HepG2 (cell line): ENCODE data around the gene ZNF415. TPM values are rescaled to one million over a fixed set of nuclear protein-coding genes. Genes with fewer than 3 reads are reported as not detected.

Source experiments
- ATAC-seq: fragments of 200-7000 bp; cut with Tn5 transposase; 3 replicates; pipeline ENCODE4 v1.9.1; 2020; ENCODE audit warnings: mild to moderate bottlenecking, moderate library complexity
- BruUV-seq: library from RNA; stranded (reverse); fragments of 400-500 nt; replicated peaks from 2 replicates; lab custom pipeline; 2021; lab: Mats Ljungman, UMichigan
- CTCF ChIA-PET: fragments of 300-600 bp; formaldehyde crosslinking; extraction: SDS; loops from one replicate; lab custom pipeline; 2021; ENCODE audit warnings: low total read pairs, inconsistent platforms, low intra/inter-chr PET ratio; lab: Yijun Ruan, JAX
- POLR2A ChIA-PET: fragments of 350-600 bp; sonication (Branson Sonifier 250); formaldehyde crosslinking; loops from one replicate; lab custom pipeline; 2020; ENCODE audit warnings: antibody characterized with exemption, inconsistent platforms; lab: Yijun Ruan, JAX
- DNase-seq: peaks from one replicate; pipeline ENCODE4 v3.0.0-alpha.2; 2015; ENCODE audit warnings: low spot score
- FAIRE-seq: peaks from 3 replicates; lab custom pipeline; 2011; peaks lifted over from hg19 to GRCh38; lab: Jason Lieb, UNC
- H2AFZ ChIP-seq: one replicate; pipeline ENCODE4 v1.6.1; 2011; ENCODE audit warnings: low read length, inconsistent platforms
- H3K27ac ChIP-seq: fragments of 300-600 bp; 3 replicates; pipeline ENCODE4 v1.8.0; 2011; ENCODE audit warnings: mixed run types, mild to moderate bottlenecking, mixed read lengths, low read length, inconsistent platforms; ENCODE audit not compliant: insufficient read depth; ENCODE audit errors: extremely low read length
- H3K27me3 ChIP-seq, 2 experiments: fragments of 200-600 bp in 1 of 2; 2 replicates in 1 of 2; 3 replicates in 1 of 2; pipeline versions ENCODE4 v1.6.0 to v1.8.0; 2011; ENCODE audit warnings: low read length in 2 of 2, mild to moderate bottlenecking in 2 of 2, moderate library complexity in 2 of 2, inconsistent platforms in 1 of 2; ENCODE audit not compliant: insufficient read depth in 2 of 2, control insufficient read depth in 1 of 2
- H3K36me3 ChIP-seq, 2 experiments: fragments of 200-600 bp in 1 of 2; replicated peaks in 1 of 2; 2 replicates in 1 of 2; 3 replicates in 1 of 2; pipeline versions ENCODE4 v1.5.1 to v1.8.0; 2011; ENCODE audit warnings: low read length in 2 of 2, inconsistent platforms in 1 of 2; ENCODE audit not compliant: insufficient read depth in 2 of 2, control insufficient read depth in 1 of 2
- H3K4me1 ChIP-seq: 2 replicates; pipeline ENCODE4 v1.5.1; 2012; ENCODE audit warnings: low read length, inconsistent platforms; ENCODE audit not compliant: insufficient read depth
- H3K4me2 ChIP-seq: 2 replicates; pipeline ENCODE4 v1.6.0; 2011; ENCODE audit warnings: low read depth, low read length, inconsistent platforms
- H3K4me3 ChIP-seq, 3 experiments: fragments of 200-600 bp in 1 of 3; sonication (generic), shearing (Covaris generic) in 1 of 3; replicated peaks in 1 of 3; 2 replicates each; pipeline ENCODE4 v1.5.1; 2011 to 2016; ENCODE audit warnings: low read length in 3 of 3, inconsistent platforms in 2 of 3, low read depth in 2 of 3, mild to moderate bottlenecking in 2 of 3, control low read depth in 1 of 3, mixed read lengths in 1 of 3; ENCODE audit not compliant: insufficient read depth in 1 of 3
- H3K79me2 ChIP-seq: one replicate; pipeline ENCODE4 v1.6.1; 2011; ENCODE audit warnings: low read length, inconsistent platforms; ENCODE audit not compliant: insufficient read depth
- H3K9ac ChIP-seq: 2 replicates; pipeline ENCODE4 v1.6.0; 2011; ENCODE audit warnings: mild to moderate bottlenecking, low read depth, low read length, inconsistent platforms; ENCODE audit not compliant: insufficient read depth
- H3K9me3 ChIP-seq: 2 replicates; pipeline ENCODE4 v1.5.1; 2012; ENCODE audit warnings: mild to moderate bottlenecking, low read length
- H4K20me1 ChIP-seq: 2 replicates; pipeline ENCODE4 v1.6.0; 2011; ENCODE audit warnings: inconsistent platforms, mild to moderate bottlenecking, low read length, moderate library complexity; ENCODE audit not compliant: insufficient read depth
- ATF7 ChIP-seq, 2 experiments: fragments of 450-650 bp in 1 of 2; sonication (generic) in 1 of 2; formaldehyde crosslinking in 1 of 2; IDR thresholded peaks; 2 replicates each; pipeline versions ENCODE4 v1.4.0 to v1.6.1; 2016 to 2020; ENCODE audit warnings: antibody characterized with exemption in 1 of 2, mild to moderate bottlenecking in 1 of 2, missing genetic modification reagents in 1 of 2
- IRX3 ChIP-seq: sonication (generic); formaldehyde crosslinking; IDR thresholded peaks from 2 replicates; pipeline ENCODE4 v1.8.1; 2023; ENCODE audit warnings: mild to moderate bottlenecking, low read depth, missing genetic modification reagents, borderline replicate concordance
- MAFF ChIP-seq: IDR thresholded peaks from 2 replicates; pipeline ENCODE4 v1.6.1; 2011; ENCODE audit warnings: low read depth, low read length, improper control_type of control experiment
- MAFK ChIP-seq, 2 experiments: IDR thresholded peaks in 1 of 2; conservative IDR thresholded peaks in 1 of 2; 2 replicates each; pipeline ENCODE4 v1.6.1; 2011; ENCODE audit warnings: improper control_type of control experiment in 2 of 2, low read length in 2 of 2
- ZNF121 ChIP-seq: sonication (generic); formaldehyde crosslinking; IDR thresholded peaks from 2 replicates; pipeline ENCODE4 v1.5.0; 2020; ENCODE audit warnings: mild to moderate bottlenecking, missing genetic modification reagents
- ZNF34 ChIP-seq: sonication (generic); formaldehyde crosslinking; IDR thresholded peaks from 2 replicates; pipeline ENCODE4 v1.4.0; 2020; ENCODE audit warnings: mild to moderate bottlenecking, missing genetic modification reagents, borderline replicate concordance
- whole genome bisulfite sequencing: methylation state at CpG from one replicate; pipeline ENCODE4 v1.1.6; 2017; ENCODE audit warnings: low lambda C conversion rate; 5-methylcytosine and 5-hydroxymethylcytosine counted together
- in situ Hi-C: cut with HindIII; loops from 2 replicates; pipeline ENCODE4 v1.10.0; 2017; ENCODE audit warnings: low pct_unique_long_range_greater_than_20kb; ENCODE audit not compliant: extremely low pct_ligation_motif_present
- intact Hi-C: fragments of 100-400 bp; cut with micrococcal nuclease; formaldehyde crosslinking; loops from one replicate; pipeline ENCODE4 v1.10.0; 2022; ENCODE audit not compliant: unreplicated experiment
- polyA plus RNA-seq, 8 experiments: library from polyadenylated mRNA; depleted of rRNA in 3 of 8; stranded (reverse) in 7 of 8; unstranded in 1 of 8; fragments of >200 nt; fragmentation: Illumina TruSeq in 4 of 8; extraction: Trizol in 4 of 8; gene quantifications; 2 replicates each; pipeline versions ENCODE4 v1.2.1 to v1.2.3, GENCODE V29; 2011 to 2016; ENCODE audit warnings: low read depth in 4 of 8, missing spikeins in 1 of 8, mixed read lengths in 1 of 8; ENCODE audit not compliant: insufficient read depth in 1 of 8
- total RNA-seq, 5 experiments: library from RNA; depleted of rRNA; stranded (reverse); fragments of >200 nt; fragmentation: Illumina TruSeq; extraction: Trizol; gene quantifications; 2 replicates each; pipeline ENCODE4 v1.2.3, GENCODE V29; 2016; ENCODE audit warnings: low read depth in 1 of 5
- TF ChIP-seq, protein P1 (sequence below): sonication (generic); formaldehyde crosslinking; IDR thresholded peaks from 2 replicates; pipeline ENCODE4 v1.5.0; 2020; ENCODE audit warnings: mild to moderate bottlenecking, low read depth, missing genetic modification reagents, borderline replicate concordance
- TF ChIP-seq, protein P2 (sequence below): sonication (generic); formaldehyde crosslinking; IDR thresholded peaks from 2 replicates; pipeline ENCODE4 v1.4.0; 2020; ENCODE audit warnings: mild to moderate bottlenecking, missing genetic modification reagents

Gene ZNF415
- total and polyA plus RNA-seq, 2 of the 13 experiments (the other 11 are each of a cell fraction or from before 2014, with no cell fraction given) = 0.15 to 0.17 TPM

DNA sequence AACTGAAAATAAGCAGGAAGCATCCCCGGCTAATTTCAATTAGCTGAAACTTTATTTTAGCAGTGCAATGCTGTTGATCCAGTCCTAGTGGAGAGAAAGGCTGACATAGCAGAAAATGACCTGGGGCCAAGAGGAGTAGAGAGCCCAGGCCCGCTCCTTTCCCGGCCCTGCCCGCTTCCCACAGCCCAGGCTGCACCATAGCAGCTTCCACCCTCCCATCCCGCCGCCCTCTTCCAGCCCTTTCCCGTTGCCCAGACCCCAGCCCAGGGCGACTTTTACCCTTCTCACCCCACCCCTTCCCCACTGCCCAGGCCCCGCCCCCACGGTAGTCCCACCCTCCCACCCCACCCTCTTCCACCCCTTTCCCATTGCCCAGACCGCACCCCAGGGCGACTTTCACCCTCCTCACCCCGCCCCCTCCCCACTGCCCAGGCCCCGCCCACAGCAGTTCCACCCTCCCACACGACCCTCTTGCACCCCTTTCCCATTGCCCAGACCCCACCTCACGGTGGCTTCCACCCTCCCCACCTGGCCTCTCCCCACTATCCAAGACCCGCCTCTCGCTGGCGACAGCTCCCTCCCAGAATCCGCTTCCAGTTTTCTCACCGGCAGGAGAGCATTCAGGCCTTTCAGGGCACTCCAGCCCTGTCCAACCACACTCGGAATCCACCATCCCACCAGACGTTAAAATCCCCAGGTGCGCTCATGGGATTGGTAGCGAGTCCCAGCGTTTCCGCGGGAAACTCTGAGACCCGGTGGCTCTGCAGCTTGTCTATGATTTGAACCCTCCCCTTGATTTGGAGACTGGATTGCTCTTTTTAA, 37.7 kb downstream of the ZNF415 start:
- H3K9ac ChIP-seq = no peak overlapping the region

More for the DNA sequence above, 37.7 kb downstream of the ZNF415 start:
- H3K4me1 ChIP-seq = peaks cover 26% of the 10 kb centered on the region
- 86% methylated on average over 28 of the region's 29 CpGs for WGBS
- H3K4me3 ChIP-seq = no peak overlapping the region
- H3K27ac ChIP-seq = no peak overlapping the region
- BruUV-seq = no TSS peak
- no peaks in the 10 kb centered on the region for H3K27me3 ChIP-seq
- in situ Hi-C loops = no loop called here
- H3K79me2 ChIP-seq = peaks cover 11% of the 10 kb centered on the region
- intact Hi-C loops = no loop called here
- FAIRE-seq = no peak
- peaks cover 1 to 17% of the 10 kb centered on the region in 2 experiments; a peak in 3 of 5 replicates for H3K36me3 ChIP-seq
- no peaks in the 10 kb centered on the region for H4K20me1 ChIP-seq
- H2AFZ ChIP-seq = no peak overlapping the region
- H3K4me2 ChIP-seq = no peak overlapping the region
- DNase-seq = no peak
- no peak for ATAC-seq
- POLR2A ChIA-PET = no interaction called here
- CTCF ChIA-PET = no interaction called here
- TF ChIP-seq ZNF121 (CRISPR knock-in tag) (no peak), MAFF (peak; percentile 76), ATF7 (IDR thresholded peaks at IDR 0.05) (no peak), ATF7 (CRISPR knock-in tag; IDR thresholded peaks at IDR 0.05) (no peak), ZNF34 (no peak), MAFK (conservative IDR thresholded peaks at IDR 0.05 in 1 of 2, IDR thresholded peaks at IDR 0.05 in 1 of 2; ENCODE audit: low read length in 2 of 2) (peak; percentile 71 to 84), IRX3 (CRISPR knock-in tag) (no peak)
- TF ChIP-seq, protein P1, sequence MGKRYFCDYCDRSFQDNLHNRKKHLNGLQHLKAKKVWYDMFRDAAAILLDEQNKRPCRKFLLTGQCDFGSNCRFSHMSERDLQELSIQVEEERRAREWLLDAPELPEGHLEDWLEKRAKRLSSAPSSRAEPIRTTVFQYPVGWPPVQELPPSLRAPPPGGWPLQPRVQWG (CRISPR knock-in tag) = no peak
- TF ChIP-seq, protein P2, sequence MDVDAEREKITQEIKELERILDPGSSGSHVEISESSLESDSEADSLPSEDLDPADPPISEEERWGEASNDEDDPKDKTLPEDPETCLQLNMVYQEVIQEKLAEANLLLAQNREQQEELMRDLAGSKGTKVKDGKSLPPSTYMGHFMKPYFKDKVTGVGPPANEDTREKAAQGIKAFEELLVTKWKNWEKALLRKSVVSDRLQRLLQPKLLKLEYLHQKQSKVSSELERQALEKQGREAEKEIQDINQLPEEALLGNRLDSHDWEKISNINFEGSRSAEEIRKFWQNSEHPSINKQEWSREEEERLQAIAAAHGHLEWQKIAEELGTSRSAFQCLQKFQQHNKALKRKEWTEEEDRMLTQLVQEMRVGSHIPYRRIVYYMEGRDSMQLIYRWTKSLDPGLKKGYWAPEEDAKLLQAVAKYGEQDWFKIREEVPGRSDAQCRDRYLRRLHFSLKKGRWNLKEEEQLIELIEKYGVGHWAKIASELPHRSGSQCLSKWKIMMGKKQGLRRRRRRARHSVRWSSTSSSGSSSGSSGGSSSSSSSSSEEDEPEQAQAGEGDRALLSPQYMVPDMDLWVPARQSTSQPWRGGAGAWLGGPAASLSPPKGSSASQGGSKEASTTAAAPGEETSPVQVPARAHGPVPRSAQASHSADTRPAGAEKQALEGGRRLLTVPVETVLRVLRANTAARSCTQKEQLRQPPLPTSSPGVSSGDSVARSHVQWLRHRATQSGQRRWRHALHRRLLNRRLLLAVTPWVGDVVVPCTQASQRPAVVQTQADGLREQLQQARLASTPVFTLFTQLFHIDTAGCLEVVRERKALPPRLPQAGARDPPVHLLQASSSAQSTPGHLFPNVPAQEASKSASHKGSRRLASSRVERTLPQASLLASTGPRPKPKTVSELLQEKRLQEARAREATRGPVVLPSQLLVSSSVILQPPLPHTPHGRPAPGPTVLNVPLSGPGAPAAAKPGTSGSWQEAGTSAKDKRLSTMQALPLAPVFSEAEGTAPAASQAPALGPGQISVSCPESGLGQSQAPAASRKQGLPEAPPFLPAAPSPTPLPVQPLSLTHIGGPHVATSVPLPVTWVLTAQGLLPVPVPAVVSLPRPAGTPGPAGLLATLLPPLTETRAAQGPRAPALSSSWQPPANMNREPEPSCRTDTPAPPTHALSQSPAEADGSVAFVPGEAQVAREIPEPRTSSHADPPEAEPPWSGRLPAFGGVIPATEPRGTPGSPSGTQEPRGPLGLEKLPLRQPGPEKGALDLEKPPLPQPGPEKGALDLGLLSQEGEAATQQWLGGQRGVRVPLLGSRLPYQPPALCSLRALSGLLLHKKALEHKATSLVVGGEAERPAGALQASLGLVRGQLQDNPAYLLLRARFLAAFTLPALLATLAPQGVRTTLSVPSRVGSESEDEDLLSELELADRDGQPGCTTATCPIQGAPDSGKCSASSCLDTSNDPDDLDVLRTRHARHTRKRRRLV = no peak
- H3K9me3 ChIP-seq = peaks cover 23% of the 10 kb centered on the region
